Measurements from ENCODE around the gene NHLRC2. TPM values are rescaled to one million over a fixed set of nuclear protein-coding genes. Genes with fewer than 3 reads are reported as not detected.
"Not testable (repeated sequence)": the region's sequence is repeated elsewhere in the genome, so short reads cannot be mapped to it uniquely, and the experiment has no call there.

Gene NHLRC2
- total RNA-seq, 4 donors from 2014 or later = 18.3 to 140 (median 45.8) TPM

DNA sequence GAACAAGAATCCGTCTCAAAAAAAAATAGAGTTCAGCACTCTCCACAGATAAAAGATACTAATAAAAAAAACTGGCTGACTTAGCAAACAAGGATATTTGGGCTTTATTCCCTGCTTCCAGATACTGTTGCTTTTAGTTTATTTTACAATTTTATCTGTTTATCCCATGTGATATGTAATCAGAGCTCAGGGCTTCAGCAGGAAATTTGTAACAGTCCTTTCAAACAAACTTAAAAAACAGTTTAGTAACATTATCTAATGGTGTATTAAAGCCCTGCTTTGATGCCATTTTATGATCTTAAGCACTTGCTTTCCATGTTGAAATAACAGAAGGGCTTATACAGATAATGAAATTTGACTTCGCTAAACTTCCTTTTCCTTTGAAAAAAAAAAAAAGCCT lies 28.7 kb upstream of the NHLRC2 start:
- WGBS, 2 donors (ENCODE audit: low coverage in 1 of 2) = 78 to 79% methylated on average over 2 of the region's 2 CpGs
- H3K9me3 ChIP-seq = no peaks in the 10 kb centered on the region
- no peaks in the 10 kb centered on the region for H3K36me3 ChIP-seq
- no peak overlapping the region for H3K4me3 ChIP-seq
- TF ChIP-seq POLR2AphosphoS5 (IDR thresholded peaks at IDR 0.05) (no peak), POLR2A (IDR thresholded peaks at IDR 0.05) (no peak), EP300 (IDR thresholded peaks at IDR 0.05; ENCODE audit: low read depth) (no peak)
- TF ChIP-seq, protein P1, sequence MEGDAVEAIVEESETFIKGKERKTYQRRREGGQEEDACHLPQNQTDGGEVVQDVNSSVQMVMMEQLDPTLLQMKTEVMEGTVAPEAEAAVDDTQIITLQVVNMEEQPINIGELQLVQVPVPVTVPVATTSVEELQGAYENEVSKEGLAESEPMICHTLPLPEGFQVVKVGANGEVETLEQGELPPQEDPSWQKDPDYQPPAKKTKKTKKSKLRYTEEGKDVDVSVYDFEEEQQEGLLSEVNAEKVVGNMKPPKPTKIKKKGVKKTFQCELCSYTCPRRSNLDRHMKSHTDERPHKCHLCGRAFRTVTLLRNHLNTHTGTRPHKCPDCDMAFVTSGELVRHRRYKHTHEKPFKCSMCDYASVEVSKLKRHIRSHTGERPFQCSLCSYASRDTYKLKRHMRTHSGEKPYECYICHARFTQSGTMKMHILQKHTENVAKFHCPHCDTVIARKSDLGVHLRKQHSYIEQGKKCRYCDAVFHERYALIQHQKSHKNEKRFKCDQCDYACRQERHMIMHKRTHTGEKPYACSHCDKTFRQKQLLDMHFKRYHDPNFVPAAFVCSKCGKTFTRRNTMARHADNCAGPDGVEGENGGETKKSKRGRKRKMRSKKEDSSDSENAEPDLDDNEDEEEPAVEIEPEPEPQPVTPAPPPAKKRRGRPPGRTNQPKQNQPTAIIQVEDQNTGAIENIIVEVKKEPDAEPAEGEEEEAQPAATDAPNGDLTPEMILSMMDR (IDR thresholded peaks at IDR 0.05) = no peak
- in situ Hi-C loops (cut with MboI; ENCODE audit: low pct_ligation_motif_present in 1 of 4, low pct_unique_long_range_greater_than_20kb in 1 of 4, low sequenced_read_pairs in 3 of 4) (no loop called here), intact Hi-C loops (cut with DNase I; ENCODE audit: low total_unique reads) (no loop called here)
- H3K4me1 ChIP-seq = no peaks in the 10 kb centered on the region
- no peak for DNase-seq
- H3K27ac ChIP-seq = no peak overlapping the region
- no peaks in the 10 kb centered on the region for H3K27me3 ChIP-seq

DNA sequence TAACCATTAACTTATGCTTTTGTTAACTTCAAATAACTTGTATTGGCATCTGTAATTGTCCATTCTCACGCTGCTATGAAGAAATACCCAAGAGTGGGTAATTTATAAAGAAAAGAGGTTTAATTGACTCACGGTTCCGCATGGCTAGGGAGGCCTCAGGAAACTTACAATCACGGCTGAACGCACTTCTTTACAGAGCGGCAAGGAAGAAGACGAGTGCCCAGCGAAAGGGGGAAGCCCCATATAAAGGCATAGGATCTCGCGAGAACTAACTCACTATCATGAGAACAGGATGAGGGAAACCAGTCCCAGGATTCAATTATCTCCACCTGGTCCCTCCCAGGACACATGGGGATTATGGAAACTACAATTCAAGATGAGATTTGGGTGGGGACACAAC lies 25.9 kb upstream of the NHLRC2 start:
- H3K9me3 ChIP-seq; H3K36me3 ChIP-seq; in situ Hi-C loops (cut with MboI; ENCODE audit: low pct_ligation_motif_present in 1 of 4, low pct_unique_long_range_greater_than_20kb in 1 of 4, low sequenced_read_pairs in 3 of 4); H3K27me3 ChIP-seq; DNase-seq; H3K27ac ChIP-seq; intact Hi-C loops (cut with DNase I; ENCODE audit: low total_unique reads); H3K4me3 ChIP-seq; H3K4me1 ChIP-seq: not testable (repeated sequence)
- 74 to 78% methylated on average over 9 to 10 of the region's 10 CpGs for WGBS, 2 donors (ENCODE audit: low coverage in 1 of 2)

DNA sequence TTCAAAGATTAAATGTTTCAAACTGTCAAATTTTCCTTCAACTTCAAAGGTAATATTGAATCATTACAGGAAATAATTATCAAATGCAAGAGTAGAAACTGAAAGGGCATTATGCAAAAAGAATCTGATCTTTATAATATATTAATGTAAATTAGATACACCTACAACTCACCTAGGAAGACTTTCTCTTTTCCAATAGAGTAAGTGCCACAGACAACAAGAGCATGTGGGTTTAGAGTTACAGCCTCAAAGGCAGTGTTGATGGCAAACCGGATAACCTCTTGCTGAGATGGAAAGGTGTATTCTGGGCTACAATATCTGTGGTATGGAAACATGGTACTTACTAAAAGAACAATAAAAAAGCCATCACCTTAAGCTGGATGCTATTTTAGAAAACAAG lies 12.3 kb upstream of the NHLRC2 start:
- intact Hi-C loops (cut with DNase I; ENCODE audit: low total_unique reads) = no loop called here
- Histone ChIP-seq H3K36me3 (peaks cover 0 to 5% (median 0%) of the 10 kb centered on the region in 4 donors), H3K4me3 (no peak overlapping the region), H3K27me3 (no peaks in the 10 kb centered on the region), H3K4me1 (no peaks in the 10 kb centered on the region), H3K27ac (no peak overlapping the region), H3K9me3 (no peaks in the 10 kb centered on the region)
- TF ChIP-seq POLR2A (IDR thresholded peaks at IDR 0.05) = no peak
- TF ChIP-seq, protein P1 (IDR thresholded peaks at IDR 0.05) = no peak
- no peak for TF ChIP-seq POLR2AphosphoS5 (IDR thresholded peaks at IDR 0.05)
- no peak for TF ChIP-seq EP300 (IDR thresholded peaks at IDR 0.05; ENCODE audit: low read depth)
- no peak for DNase-seq
- in situ Hi-C loops (cut with MboI; ENCODE audit: low pct_ligation_motif_present in 1 of 4, low pct_unique_long_range_greater_than_20kb in 1 of 4, low sequenced_read_pairs in 3 of 4) = no loop called here
- WGBS, 2 donors (ENCODE audit: low coverage in 1 of 2) = 89 to 100% methylated on average over 1 of the region's 1 CpG

DNA sequence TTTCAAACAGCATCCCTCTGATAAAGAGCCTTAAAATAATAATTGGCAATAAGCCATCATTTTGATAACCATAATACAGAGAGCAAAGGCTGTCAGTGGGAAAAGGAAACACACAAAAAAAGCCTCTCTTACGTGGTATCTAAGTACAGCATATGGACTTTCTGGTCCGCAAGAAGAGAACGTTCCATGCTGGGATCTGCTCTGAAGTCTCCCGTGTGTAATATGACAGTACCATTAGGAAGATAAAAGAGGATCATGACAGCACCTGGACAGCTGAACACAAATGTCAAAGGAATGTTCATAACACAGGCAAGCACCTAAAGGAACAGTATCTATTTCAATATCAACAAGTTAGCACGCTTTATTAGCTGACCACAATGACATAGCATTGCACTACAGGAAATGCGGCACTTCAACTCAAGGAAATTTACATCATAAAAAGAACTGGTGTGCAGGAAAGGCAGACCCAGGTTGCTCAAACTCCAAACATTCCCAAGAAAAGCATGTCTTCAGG lies 10.4 kb upstream of the NHLRC2 start:
- Histone ChIP-seq H3K9me3 (no peaks in the 10 kb centered on the region), H3K27ac (no peak overlapping the region), H3K27me3 (no peaks in the 10 kb centered on the region), H3K4me3 (no peak overlapping the region), H3K36me3 (peaks cover 0 to 5% (median 0%) of the 10 kb centered on the region in 4 donors), H3K4me1 (no peaks in the 10 kb centered on the region)
- intact Hi-C loops (cut with DNase I; ENCODE audit: low total_unique reads) (no loop called here), in situ Hi-C loops (cut with MboI; ENCODE audit: low pct_ligation_motif_present in 1 of 4, low pct_unique_long_range_greater_than_20kb in 1 of 4, low sequenced_read_pairs in 3 of 4) (no loop called here)
- 62 to 90% methylated on average over 5 to 6 of the region's 6 CpGs for WGBS, 2 donors (ENCODE audit: low coverage in 1 of 2)
- DNase-seq = no peak
- TF ChIP-seq, protein P1 (IDR thresholded peaks at IDR 0.05) = no peak
- TF ChIP-seq POLR2A (IDR thresholded peaks at IDR 0.05) = no peak
- no peak for TF ChIP-seq EP300 (IDR thresholded peaks at IDR 0.05; ENCODE audit: low read depth)
- TF ChIP-seq POLR2AphosphoS5 (IDR thresholded peaks at IDR 0.05) = no peak

DNA sequence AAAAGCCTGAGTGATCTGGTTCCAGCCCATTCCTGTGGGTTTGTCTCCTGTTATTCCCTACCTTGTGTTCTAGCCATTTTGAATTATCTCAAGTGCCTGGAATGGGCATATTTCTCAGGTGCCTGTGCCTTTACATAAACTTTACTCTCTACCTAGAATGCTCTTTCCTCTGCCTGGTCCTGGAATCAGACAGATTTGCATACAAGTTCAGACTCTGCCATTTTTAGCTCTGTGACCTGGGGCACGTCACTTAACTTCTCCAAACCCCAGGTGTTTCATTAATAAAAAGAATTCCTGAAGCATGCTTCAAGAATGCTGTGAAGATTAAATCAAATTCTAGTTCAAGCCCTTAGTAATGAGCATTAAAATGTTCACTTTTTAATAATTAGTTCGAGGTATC lies 8.4 kb upstream of the NHLRC2 start:
- H3K36me3 ChIP-seq = peaks cover 0 to 5% (median 0%) of the 10 kb centered on the region in 4 donors
- WGBS, 2 donors (ENCODE audit: low coverage in 1 of 2) = 74 to 94% methylated on average over 2 of the region's 2 CpGs

More for the DNA sequence above, 8.4 kb upstream of the NHLRC2 start:
- H3K4me1 ChIP-seq = peaks cover 0 to 3% (median 0%) of the 10 kb centered on the region in 4 donors
- TF ChIP-seq POLR2A (IDR thresholded peaks at IDR 0.05) = no peak
- no peak for TF ChIP-seq EP300 (IDR thresholded peaks at IDR 0.05; ENCODE audit: low read depth)
- TF ChIP-seq, protein P1 (IDR thresholded peaks at IDR 0.05) = no peak
- no peak for TF ChIP-seq POLR2AphosphoS5 (IDR thresholded peaks at IDR 0.05)
- no peaks in the 10 kb centered on the region for H3K27me3 ChIP-seq
- no peak overlapping the region for H3K4me3 ChIP-seq
- in situ Hi-C loops (cut with MboI; ENCODE audit: low pct_ligation_motif_present in 1 of 4, low pct_unique_long_range_greater_than_20kb in 1 of 4, low sequenced_read_pairs in 3 of 4) (no loop called here), intact Hi-C loops (cut with DNase I; ENCODE audit: low total_unique reads) (no loop called here)
- H3K9me3 ChIP-seq = no peaks in the 10 kb centered on the region
- no peak for DNase-seq
- no peak overlapping the region for H3K27ac ChIP-seq

All from transverse colon (tissue), 4 donors.